ENCODE measurements around the gene TXK. TPM values are rescaled to one million over a fixed set of nuclear protein-coding genes. Genes with fewer than 3 reads are reported as not detected.

TXK gene
- total and polyA plus RNA-seq, 8 donors, result 0.15 to 8.3 (median 1.2) TPM; not detected in 1

GRCh38 chr4:48124870-48125269, 9.2 kb downstream of the TXK start:
- intact Hi-C loops (cut with DNase I; ENCODE audit: low total_unique reads), result no loop called here
- Histone ChIP-seq H3K27me3 (no peaks in the 10 kb centered on the region), H3K27ac (no peak overlapping the region), H3K36me3 (no peaks in the 10 kb centered on the region), H3K4me1 (peaks cover 0 to 27% (median 20%) of the 10 kb centered on the region in 4 donors), H3K4me3 (no peak overlapping the region), H3K9me3 (no peaks in the 10 kb centered on the region)
- no peak for TF ChIP-seq CTCF (IDR thresholded peaks at IDR 0.05)
- TF ChIP-seq POLR2AphosphoS5 (IDR thresholded peaks at IDR 0.05), result no peak
- no peak for TF ChIP-seq EP300 (IDR thresholded peaks at IDR 0.05)
- no peak for TF ChIP-seq POLR2A (IDR thresholded peaks at IDR 0.05)
- 74 to 85% (median 80%) methylated on average over 2 of the region's 2 CpGs for WGBS, 5 donors
- DNase-seq, result no peak

GRCh38 chr4:48122756-48123155, 11.3 kb downstream of the TXK start:
- no peak for DNase-seq
- no peaks in the 10 kb centered on the region for H3K9me3 ChIP-seq
- peaks cover 0 to 10% (median 8%) of the 10 kb centered on the region in 4 donors for H3K4me1 ChIP-seq
- TF ChIP-seq POLR2AphosphoS5 (IDR thresholded peaks at IDR 0.05) (no peak), EP300 (IDR thresholded peaks at IDR 0.05) (no peak), POLR2A (IDR thresholded peaks at IDR 0.05) (no peak), CTCF (IDR thresholded peaks at IDR 0.05) (no peak)
- H3K36me3 ChIP-seq, result no peaks in the 10 kb centered on the region
- H3K4me3 ChIP-seq, result no peak overlapping the region
- no peaks in the 10 kb centered on the region for H3K27me3 ChIP-seq
- 82 to 87% (median 83%) methylated on average over 1 of the region's 1 CpG for WGBS, 5 donors
- intact Hi-C loops (cut with DNase I; ENCODE audit: low total_unique reads), result no loop called here
- no peak overlapping the region for H3K27ac ChIP-seq

GRCh38 chr4:48121180-48121579, 12.9 kb downstream of the TXK start:
- Histone ChIP-seq H3K4me1 (no peaks in the 10 kb centered on the region), H3K27ac (no peak overlapping the region), H3K27me3 (no peaks in the 10 kb centered on the region), H3K36me3 (no peaks in the 10 kb centered on the region), H3K9me3 (no peaks in the 10 kb centered on the region), H3K4me3 (no peak overlapping the region)
- TF ChIP-seq CTCF (IDR thresholded peaks at IDR 0.05), result no peak
- TF ChIP-seq POLR2AphosphoS5 (IDR thresholded peaks at IDR 0.05), result no peak
- 72 to 86% (median 82%) methylated on average over 2 of the region's 2 CpGs for WGBS, 5 donors
- no peak for DNase-seq
- intact Hi-C loops (cut with DNase I; ENCODE audit: low total_unique reads), result no loop called here

- intact Hi-C loops (cut with DNase I; ENCODE audit: low total_unique reads), result no loop called here
- Histone ChIP-seq H3K36me3 (no peaks in the 10 kb centered on the region), H3K4me1 (no peaks in the 10 kb centered on the region), H3K27ac (no peak overlapping the region), H3K27me3 (no peaks in the 10 kb centered on the region), H3K9me3 (no peaks in the 10 kb centered on the region), H3K4me3 (no peak overlapping the region)
- no peak for DNase-seq
- no peak for TF ChIP-seq POLR2AphosphoS5 (IDR thresholded peaks at IDR 0.05)
- TF ChIP-seq POLR2A (IDR thresholded peaks at IDR 0.05), result no peak
- no peak for TF ChIP-seq EP300 (IDR thresholded peaks at IDR 0.05)
- TF ChIP-seq CTCF (IDR thresholded peaks at IDR 0.05), result no peak
- WGBS, 5 donors, result 80 to 92% (median 88%) methylated on average over 13 of the region's 13 CpGs
Measured at GRCh38 chr4:48120132-48120531, 13.9 kb downstream of the TXK start.
